NAMALWA (cell line): Measurements from ENCODE around the gene DOK4.

Experiments
- DNase-seq: peaks from one replicate; pipeline ENCODE4 v3.0.0-alpha.2; 2015; ENCODE audit warnings: low spot score

The DOK4 gene

GRCh38 chr16:57519796-57520360 is 33.6 kb upstream of the DOK4 start:
- peak; percentile 82 for DNase-seq

- no peak for DNase-seq
These were observed 32.6 kb upstream of the DOK4 start for GRCh38 chr16:57518922-57519321.

DNA sequence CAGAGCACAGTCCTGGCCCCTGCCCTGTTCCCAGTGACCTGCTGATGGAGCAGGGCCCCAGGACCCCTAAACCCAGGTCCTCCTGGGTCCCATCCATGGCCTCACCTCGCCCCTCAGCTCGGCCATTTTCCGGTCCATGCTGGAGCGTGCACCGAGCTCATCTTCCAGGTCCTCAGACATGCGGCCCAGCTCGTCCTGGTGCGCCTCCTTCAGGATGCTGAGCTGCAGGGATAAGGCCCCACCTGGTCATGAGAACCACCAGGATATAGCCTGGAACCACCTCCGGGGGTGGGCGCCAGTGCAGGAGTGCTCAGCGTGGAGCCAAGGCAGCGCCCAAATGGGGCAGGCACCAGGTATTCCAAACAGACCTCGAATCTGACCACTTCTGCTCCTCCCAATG is 32.2 kb upstream of the DOK4 start:
- DNase-seq: no peak

DNA sequence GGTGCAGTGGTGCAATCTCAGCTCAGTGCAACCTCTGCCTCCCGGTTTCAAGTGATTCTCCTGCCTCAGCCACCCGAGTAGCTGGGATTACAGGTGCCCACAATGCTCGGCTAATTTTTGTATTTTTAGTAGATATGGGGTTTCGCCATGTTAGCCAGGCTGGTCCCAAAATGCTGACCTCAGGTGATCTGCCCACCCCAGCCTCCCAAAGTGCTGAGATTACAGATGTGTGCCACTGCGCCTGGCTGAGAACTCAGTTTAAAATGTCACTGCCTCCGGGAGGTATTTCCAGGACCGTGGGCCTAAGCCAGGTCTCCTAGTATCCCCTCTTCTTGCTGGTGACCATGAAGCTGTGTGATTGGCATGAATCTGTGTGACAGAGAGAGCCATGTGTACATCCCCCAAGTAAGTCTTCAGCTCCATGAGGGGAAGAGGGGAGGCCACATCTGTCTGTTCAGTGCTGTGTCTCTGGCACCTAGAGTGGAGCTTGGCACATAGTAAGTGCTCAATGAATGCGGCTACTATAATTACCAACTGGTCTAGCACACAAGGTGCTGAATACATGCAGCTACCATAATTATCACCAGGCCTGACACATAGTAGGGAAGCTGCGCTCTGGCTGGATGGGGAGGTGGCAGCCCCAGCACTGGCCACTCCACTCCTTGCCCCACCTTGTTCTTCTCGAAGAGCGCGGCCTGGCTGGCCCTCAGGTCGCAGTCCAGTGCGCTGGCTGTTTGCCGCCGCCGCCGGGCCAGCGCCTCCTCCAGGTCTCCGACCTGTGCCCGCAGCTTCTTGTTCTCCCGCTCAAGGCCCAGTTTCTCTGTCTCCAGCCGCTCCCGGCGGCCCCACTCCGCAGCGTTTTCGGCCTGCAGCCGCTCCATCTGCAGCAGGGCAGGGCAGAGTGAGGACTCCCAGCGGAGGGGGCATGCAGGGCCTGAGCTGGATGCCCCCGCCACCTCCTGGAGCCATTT is 31.4 kb upstream of the DOK4 start:
- DNase-seq: no peak

DNA sequence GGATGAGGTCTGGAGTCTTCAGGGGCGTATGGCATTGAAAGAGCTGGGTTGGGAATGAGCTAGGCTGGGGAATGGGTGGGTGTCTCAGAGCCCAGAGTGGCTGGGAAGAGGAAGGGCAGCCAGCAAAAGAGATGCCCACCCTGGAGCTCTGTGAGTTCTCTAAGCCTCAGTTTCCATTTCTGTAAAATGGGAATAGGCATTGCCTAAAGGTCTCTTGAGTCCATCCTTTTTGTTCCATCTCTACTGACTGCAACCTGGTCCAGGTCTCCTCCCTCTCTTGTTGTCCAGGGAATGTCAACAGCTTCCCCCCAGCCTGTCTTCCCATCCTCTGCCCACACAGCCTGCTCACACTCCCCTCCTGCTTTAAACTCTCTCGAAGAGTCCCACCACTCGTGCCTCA is 30.5 kb upstream of the DOK4 start:
- DNase-seq: no peak

DNA sequence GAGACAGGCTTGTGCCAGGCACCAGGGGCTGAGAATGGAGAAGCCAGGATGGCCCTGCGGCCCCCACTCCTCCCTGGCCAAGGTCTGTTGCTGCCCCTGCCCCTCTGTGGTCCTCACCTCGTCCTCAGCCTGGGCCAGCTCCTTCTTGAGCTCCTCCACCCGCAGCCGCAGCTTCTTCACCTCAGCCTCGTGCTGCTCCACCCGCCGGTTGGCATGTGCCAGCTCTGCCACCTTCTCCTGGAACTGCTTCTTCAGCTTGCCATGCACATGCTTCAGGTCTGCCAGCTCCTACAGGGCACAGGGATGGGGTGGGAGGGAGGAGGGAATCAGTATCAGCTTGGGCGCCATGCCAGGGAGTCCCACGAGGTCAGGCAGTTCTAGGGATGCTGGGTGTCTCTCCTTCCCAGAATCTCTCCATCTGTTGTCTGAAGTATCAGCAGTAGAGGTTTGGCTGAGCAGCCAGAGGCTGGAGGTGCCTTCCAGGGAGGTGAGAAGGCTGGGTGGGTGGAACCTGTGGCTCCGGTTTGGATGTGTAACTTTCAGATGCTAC is 30.0 kb upstream of the DOK4 start:
- DNase-seq: no peak

- no peak for DNase-seq
These were observed 28.7 kb upstream of the DOK4 start for GRCh38 chr16:57514791-57515600.

GRCh38 chr16:57514371-57514770 is 28.1 kb upstream of the DOK4 start:
- DNase-seq: no peak

DNA sequence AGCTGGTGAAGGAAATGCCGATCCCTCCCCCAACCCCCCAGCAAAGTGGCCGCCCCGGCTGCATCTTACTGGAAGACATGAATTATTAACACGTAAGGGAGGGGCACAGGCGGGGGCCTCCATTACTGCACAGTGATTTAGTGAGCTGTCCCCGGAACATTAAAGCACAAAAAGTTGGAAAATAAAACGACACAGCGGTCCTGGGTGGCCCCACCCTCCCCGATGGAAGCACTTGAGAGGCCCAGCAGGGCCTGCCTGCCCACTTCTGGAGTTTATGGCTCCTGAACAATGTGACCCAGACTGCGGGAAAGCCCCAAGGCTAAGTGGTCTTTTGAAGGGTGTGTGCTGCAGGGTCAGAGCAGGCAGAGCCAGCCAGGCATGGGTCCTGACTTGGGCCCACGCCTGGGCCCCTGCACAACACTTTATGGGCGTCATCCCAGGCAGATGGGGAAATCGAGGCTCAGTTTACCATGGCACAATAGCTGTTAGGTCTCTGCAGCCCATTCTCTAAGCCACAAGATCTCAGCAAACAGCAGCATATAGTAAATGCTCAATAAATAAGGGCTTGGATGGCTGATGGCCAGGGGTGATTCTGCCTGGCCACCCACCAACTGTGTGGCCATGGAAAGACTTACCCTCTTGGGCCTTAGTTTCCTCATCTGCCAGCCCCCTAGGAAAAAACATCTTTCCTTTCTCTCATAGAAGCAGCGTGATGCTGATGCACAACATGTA is 27.2 kb upstream of the DOK4 start:
- DNase-seq: no peak

- no peak for DNase-seq
These were observed 26.2 kb upstream of the DOK4 start for GRCh38 chr16:57512296-57513001.

- DNase-seq: no peak
These were observed 24.0 kb upstream of the DOK4 start for GRCh38 chr16:57510016-57510871.

DNA sequence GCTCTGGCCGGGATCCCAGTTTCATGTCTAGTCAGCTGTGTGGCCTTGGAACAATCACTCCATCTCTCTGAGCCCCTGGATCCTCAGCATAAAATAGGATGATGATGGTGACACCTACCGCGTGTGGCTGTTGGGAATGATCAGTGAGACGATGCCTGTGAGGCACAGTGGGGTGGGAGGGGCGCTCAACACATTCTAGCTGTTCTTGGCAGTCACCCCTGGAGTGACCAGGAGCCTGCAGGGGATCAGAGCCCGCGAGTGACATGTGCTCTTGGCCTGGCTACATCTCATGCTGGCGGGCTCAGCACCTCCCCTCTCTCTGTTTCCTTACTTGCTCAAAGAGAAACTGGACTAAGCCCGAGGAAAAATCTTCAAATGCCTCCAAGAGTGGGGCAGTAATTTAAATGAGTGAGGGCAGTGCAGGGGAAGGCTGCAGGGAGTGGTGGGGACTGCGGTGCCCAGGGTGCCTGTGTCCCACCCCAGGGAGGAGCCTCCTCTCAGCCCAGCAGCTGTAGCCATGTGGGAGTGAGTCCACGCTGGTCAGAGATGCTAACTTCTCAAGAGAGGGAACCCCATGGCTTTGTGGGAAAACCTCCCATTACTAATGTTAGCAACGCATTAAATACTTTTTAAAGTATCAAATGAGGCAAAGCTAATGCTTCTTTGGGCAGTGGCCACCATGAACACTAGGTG is 23.1 kb upstream of the DOK4 start:
- DNase-seq: no peak

DNA sequence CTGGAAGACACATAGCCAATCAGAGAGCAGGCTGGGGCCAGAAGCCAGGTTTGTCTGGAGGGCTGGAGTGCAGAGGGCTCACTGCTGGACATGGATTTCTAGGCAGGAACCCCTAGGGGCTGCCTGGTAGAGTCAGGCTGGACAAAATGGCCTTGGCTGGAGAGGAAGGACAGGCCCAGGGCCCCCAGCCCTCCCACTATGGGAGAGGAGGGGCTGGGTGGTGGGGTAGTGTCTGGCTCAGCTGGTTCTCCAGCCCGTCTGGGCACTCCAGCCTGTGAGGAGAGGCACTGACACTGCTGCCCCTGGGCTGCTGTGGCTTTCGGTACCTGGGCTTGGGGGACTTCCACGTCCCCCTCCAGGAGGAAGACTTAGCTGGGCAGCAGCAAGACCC is 21.7 kb upstream of the DOK4 start:
- DNase-seq: no peak

DNA sequence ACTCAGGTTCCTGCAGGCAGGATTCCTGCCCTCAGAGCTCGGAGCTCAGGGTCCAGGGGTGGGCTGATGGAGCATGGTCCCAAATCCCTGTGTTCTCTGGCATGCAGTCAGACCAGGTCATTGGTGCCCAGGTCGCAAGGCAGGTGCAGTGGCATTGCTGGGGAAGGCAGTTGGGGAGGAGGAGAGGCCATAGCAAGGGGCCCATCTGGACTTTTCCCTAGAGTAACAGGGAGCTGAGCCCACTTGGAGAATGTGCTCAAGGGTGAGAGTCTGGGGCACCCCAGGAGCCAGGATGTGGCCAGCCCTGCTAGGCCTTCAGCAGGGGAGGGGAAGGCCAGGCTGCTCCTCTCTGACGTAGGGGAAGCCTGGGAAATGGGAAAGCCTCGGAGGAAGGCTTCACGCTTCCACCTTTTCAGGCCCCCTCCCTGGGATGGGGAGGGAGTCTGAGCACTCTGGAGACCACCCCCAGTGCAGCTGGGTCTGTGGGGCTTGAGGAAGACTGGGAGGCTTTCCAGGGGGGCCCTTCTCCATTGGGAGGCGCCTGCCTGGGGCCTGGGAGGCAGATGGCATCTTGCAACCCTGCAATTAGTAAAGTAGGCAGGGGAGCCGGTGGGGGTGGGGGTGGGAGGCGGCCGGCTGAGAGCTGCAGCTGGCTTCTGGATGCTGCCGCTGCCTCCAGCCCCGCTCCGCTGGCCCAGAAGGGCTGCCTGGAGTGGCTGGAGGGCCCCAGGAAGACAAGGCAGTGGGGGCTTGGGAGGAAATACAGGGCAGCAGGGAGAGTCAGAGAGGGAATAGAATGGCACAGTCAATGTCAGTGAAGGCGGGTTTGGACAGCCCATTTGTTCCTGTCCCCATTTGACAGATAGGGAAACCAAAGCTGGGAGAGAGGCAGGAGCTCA is 21.1 kb upstream of the DOK4 start:
- no peak for DNase-seq

DNA sequence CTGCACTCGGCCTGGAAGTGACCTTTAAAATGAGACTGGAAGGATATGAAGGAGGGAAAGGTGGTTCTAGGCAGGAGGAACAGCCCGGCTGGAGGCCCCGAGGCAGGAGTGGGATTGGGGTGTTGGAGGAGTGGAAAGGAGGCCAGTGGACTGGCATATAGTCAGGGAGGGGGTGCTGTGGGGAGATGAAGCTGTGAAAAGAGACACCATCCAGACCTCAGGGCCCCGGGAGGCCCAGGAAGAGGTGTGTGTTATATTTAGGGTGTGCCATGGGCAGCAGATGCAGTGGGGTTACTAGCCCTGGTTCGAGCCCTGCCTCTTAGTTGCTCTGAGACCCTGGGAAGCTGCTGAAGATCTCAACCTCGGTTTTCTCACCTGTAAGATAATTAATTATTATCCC is 18.9 kb upstream of the DOK4 start:
- DNase-seq: no peak

GRCh38 chr16:57504491-57504890 is 18.2 kb upstream of the DOK4 start:
- no peak for DNase-seq

DNA sequence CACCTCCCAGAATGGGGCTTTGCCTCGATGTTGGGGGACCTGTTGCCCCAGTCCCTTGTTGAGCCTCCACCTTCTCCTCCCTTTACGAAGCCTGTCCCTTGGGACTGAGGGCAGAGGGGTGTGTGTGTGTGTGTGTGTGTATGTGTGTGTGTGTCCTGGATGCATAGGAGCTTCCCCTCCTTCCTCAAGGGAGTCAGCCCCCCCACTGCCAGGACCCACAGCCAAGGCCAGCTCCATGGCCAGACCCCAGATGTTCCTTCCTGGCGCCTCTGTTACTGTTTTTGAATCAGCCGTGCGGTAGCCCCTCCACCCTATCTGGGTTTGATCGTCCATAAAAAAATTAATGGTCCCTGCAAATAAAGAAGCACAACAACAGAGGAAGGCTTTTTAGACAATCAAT is 17.7 kb upstream of the DOK4 start:
- DNase-seq: no peak

GRCh38 chr16:57503366-57503765 is 17.1 kb upstream of the DOK4 start:
- DNase-seq: no peak
